Iris pigment epithelial cell (primary cell): ENCODE data around the gene SH2D1A.
"Not testable (repeated sequence)": the region's sequence is repeated elsewhere in the genome, so short reads cannot be mapped to it uniquely, and the experiment has no call there.

Experiments used
- DNase-seq: peaks from one replicate; pipeline ENCODE4 v3.0.0-alpha.2; 2011; ENCODE audit warnings: low read depth

Gene SH2D1A

DNA sequence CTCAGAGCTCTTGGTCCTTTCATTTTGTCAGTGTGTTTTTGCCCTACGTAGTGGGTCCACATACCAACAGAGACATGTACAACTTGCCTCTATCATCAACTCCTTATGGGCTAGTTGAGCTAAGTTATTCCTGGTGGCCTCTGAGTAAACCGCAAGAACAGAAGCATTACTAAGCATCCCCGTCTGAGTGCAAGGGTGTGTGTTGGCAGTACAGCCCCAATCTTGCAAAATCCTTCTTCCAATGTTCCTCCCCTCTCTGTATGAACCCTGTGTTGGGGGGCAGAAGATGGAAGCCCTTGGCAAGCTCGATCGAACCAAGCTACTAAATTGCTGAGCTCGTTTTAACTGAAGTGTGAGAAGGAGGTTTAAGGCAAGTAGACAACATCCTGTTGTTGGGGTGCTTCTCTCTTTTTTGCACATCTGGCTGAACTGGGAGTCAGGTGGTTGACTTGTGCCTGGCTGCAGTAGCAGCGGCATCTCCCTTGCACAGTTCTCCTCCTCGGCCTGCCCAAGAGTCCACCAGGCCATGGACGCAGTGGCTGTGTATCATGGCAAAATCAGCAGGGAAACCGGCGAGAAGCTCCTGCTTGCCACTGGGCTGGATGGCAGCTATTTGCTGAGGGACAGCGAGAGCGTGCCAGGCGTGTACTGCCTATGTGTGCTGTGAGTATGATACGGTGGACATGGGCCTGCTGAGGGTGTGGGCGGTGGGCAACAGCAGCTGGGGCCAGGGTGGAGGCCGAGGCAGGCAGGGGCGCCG, at the start of gene SH2D1A:
Gene SH2D1A (plus strand): TSS at position 447 of the 760 bp plus-strand sequence. CDS start 80 bp downstream, at position 527.
- DNase-seq = no peak

GRCh38 chrX:124299323-124299722, 47.0 kb upstream of the SH2D1A start:
- not testable (repeated sequence) for DNase-seq

DNA sequence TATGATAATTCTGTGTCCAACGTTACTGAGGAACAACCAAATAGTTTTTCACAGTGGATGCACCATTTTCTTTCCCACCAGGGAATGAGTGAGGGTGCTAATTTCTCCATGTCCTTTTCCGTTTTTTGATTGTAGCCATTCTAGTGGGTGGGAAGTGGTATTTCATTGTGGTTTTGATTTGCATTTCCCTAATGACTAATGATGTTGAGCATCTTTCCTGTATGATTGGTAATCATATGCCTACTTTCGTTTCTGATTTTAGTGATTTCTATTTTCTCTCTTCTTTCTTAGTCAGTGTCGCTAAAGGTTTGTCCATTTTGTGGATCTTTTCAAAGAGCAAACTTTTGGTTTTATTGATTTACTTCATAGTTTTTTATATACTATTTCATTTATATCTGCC, 46.0 kb upstream of the SH2D1A start:
- DNase-seq = no peak

DNA sequence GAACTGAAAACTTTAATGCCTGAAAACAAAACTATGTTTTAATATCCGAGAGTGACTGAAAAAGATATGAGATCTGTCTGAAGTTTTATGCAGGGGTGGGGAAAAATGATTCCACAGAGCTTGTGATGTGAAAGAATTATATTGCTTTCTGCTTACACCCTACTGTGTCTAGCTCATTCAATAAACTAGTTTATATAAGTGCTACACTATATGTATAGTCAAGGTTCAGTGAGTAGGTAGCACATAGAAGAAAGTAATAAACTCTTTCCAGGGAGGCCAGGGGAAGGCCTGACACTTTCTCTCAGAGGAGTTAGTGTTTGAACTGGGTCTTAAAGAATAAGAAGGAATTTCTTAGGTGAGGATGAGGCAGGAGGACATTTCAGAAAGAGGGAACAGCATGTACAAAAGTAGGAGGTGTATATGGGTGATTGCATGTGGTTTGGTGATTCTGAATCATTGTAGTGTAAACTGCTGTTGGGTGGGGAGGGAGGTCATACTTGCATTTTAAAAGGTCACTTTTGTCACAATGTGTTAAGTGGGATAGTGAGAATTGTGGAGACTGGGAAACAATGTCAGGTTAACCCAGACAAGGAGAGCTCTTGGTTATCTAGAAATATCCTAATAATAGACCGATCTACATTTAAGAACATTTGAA, 39.0 kb upstream of the SH2D1A start:
- no peak for DNase-seq

- DNase-seq = no peak
Observed at GRCh38 chrX:124325732-124326131, 20.6 kb upstream of the SH2D1A start.

DNA sequence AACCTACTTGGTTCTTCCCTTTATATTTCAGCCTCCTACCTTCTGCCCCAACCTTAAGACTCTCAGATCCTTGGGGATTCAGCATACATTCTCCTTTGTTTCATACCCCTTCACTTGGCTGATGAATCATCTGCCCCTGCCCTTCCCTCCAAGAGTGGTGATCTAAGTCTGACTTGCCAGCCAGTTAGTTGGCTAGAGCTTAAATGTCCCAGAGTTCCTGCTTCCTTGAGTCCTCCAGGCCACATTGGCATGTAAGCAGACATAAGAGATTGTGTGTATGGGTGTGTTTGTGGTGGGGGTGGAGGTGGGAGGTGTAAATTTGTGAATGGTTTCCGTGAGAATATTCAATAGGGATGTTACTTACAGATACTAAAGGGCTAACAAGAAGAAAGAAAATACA, 17.6 kb upstream of the SH2D1A start:
- DNase-seq = no peak

DNA sequence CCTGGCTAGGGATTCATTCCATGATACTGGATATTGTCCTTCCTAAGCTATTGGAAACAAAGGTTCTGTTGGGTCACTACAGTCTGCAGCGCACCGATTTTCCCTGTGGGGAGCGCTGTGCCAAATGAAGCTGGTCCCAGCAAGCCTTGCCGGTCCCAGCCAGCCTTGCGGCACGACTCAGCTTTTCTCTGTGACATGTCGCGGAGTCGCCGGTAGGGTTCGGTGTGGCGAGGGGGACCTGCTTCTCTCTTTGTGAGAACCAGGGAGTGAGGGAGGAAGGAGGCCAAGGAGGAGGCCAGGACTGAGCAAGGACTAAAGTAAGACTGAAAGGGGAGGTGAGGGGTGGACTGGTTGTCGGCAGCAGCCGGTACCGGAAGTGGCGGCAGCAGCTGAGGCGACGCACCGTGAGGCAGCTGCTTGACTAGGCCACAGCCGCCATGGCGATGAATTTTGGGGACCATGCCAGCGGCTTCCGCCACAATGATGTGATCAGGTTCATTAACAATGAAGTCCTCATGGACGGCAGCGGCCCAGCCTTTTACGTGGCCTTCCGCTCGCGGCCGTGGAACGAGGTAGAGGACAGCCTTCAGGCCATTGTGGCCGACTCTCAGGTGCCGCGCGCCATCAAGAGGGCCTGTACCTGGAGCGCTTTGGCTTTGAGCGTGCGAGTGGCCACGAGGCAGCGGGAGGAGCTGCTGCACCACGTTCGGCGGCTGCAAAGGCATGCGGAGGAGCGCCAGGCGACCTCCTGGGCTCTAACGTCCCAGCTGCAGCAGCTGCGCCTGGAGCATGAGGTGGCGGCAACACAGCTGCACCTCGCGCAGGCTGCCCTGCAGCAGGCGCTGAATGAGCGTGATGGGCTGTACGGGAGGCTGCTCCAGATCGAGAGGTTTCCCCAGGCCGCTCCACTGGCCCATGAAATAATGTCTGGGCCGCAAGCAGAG, 13.6 kb upstream of the SH2D1A start, which contains the start of gene TEX13D:
Gene TEX13D (plus strand): TSS at position 180 of the 944 bp plus-strand sequence. CDS start 258 bp downstream, at position 438.
- no peak for DNase-seq

DNA sequence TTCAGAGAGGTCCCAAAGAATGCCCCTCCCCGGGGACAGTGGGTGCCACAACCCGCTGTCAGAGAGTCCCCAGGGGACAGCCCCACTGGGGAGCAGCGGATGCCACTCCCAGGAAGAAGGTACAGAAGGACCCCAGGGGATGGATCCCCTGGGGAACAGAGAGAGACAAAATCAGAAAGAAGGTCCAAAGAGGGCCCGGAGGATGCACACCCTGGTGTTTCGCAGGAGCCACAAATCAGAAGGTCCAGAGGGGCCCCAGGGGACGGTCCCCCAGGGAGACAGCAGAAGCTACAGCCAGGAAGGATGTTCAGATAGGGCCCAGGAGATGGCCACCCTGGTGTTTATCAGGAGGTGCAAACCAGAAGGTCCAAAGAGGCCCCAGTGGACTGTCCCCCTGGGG, 12.5 kb upstream of the SH2D1A start:
- DNase-seq = no peak

- not testable (repeated sequence) for DNase-seq
Observed at GRCh38 chrX:124334555-124334954, 11.8 kb upstream of the SH2D1A start.

DNA sequence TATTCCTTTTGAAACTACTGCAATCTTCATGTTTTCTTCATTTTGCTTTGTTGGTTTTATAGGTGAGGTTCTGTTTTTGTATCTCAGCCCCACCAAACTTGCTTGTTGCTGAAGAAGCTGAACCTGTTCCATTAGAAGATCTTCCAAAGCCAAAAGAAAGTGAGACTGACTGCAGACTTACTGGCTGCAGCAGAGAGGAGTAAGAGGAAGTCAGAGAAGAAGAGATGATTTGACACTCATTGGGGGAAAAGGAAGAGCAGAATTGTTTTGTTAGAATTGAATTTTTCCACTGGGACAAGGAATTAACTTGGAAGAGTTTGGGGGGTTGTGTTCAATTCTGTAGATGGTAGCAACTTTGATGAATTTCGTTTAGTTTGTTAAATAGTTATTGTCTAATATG, 10.8 kb upstream of the SH2D1A start:
- no peak for DNase-seq

DNA sequence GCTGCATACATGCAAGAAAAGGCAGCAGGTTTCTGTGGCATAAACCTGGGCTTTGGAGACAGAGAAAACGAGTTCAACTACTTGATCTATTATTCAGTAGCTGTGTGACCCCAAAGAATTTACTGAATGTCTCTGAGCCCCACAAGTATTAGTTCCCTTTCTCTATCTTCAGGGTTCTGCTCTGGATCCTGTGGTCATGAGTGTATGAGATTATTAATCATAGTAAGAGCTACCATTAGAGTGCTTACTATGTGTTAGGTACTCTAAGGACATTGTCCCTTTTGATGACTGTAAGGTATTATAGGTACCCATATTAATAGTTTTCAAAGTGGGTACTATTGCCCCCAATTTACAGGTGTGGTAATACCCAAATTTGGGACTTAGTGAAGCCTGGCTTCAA, 8.4 kb upstream of the SH2D1A start:
- DNase-seq = no peak

GRCh38 chrX:124338733-124339514, 7.4 kb upstream of the SH2D1A start:
- no peak for DNase-seq

DNA sequence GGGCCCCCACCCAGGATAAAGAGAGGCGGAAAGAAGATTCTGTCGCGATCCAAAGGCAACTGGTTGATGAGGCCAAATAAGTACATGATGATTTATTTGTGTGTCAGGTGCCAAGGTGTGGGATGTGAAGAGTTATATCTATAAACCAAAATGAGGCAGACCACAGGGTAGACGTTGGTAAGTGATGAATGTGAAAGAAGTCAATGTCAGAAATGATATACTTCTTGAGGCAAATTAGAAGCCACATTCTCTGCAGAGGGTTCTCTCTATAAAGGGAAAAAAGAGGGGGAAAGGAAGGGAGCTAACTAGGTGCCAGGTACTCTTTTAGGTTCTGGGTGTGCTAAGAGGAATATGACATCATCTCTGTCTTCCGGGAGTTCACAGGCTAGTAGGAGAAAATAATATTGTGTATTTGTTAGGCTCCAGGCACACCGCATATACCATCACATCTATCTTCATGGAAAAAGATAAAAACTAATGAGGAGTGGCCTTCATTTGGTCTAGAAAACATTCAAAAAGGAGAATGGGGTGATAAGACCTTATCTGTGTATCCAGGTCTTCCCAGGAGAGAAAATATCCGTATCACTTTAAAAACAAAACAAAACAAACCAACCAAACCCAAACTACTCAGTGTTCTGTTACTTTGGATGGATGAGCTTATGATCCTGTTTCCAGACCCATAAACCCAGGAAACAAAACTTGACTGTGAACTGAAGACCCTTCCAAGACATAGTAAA, 4.8 kb upstream of the SH2D1A start:
- DNase-seq = no peak

DNA sequence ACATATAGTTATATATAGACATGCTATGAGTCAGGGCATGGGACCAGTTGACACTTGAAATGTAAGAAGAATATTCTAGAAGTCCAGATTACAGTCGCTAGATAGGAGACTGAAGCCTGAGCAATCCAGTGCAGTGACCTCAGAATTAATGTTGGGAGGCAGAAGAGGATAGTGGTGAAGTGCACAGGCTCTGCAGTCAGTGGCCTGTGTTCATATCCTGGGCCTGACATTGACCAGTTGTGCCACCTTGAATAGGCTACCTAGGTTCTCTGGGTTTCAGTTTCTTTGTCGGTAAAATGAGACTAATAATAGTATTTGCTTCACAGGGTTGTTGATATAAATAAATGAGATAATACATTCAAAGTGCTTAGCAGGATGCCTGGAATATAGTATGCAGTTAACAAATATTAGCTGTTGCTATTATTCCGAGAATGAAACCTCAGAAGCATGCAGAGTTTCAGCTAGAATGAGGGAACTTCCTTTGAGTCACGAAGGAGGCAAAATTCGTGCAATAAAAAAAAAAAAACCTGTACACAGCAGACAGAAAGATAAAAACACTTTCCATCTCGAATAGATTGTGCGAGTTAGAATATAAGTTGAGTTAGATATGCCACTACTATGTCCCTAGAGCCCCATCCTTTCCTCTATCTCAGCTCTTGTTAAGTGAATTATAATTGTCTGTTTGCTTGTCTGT, 4.0 kb upstream of the SH2D1A start:
- DNase-seq = no peak

GRCh38 chrX:124343016-124343415, 3.3 kb upstream of the SH2D1A start:
- DNase-seq = no peak

GRCh38 chrX:124344246-124344645, 2.1 kb upstream of the SH2D1A start:
- DNase-seq = no peak

GRCh38 chrX:124346877-124347241, 496 bp downstream of the SH2D1A start:
- DNase-seq = no peak

DNA sequence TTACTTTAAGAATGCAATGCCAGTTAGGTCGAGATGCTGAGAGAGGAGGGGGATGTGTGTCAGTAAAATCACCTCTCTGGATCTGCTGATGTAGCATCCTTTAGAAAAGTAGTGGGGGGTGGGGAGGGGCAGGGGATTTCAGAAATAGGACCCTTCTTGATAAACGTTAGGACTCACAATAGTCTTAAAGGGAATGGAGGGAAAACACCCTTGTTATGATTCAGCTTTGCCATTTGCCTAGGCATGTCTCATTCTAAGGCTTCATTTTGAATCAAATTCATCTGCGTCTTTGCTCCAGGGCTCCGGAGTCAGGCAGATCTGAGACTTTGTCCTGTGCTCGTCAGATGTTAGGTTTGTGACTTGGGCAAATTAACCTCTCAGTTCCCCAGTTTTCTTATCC, 879 bp downstream of the SH2D1A start:
- no peak for DNase-seq

- DNase-seq = no peak
Observed at GRCh38 chrX:124348182-124348581, 1.8 kb downstream of the SH2D1A start.

DNA sequence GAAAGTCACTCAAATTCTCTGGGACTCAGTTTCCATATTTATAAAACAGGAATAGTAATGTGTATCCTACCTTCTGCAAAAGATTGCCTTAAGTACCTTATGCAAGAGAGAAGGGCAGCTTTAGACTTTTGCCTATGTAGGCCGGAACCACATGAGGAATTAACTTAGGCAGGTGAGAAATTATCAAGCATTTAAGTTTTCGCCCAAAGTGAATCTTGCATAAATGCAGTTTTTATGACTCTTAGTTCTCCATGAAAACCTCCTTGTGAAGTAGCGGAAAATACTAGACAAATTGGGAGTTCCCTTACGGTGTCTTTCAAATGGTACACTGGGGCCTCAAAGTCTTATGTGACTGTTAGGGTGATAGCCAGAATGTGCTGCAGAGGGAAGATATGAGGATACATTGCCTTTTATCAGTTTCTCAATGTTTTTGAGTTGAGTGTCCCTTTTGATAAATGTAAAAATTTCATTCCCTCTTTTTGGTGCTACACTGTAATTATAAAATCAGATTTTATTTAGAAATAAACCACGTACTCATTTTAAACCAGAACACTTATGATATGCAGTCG, 2.6 kb downstream of the SH2D1A start:
- no peak for DNase-seq
